CD4-positive, alpha-beta T cell treated with Interleukin-15 for 4 hours (primary cell): ENCODE measurements around the gene MAGI1.

Source experiments
- DNase-seq: peaks from one replicate; pipeline ENCODE4 v3.0.0-alpha.2; 2020; ENCODE audit warnings: low spot score

Gene MAGI1

DNA sequence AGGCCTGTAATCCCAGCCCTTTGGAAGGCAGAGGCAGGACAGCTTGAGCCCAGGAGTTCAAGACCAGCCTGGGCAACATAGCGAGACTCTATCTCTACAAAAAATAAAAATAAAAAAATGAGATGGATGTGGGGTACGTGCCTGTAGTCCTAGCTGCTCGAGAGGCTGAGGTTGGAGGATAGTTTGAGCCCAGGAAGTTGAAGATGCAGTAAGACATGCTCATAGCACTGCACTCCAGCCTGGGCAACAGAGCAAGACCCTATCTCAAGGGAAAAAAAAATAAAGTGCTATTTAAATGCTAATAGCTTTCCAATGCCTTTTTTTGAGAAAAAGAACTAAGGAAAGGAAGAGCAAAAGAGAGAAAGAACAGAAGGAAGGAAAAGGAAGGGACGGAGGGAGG lies 94.5 kb downstream of the MAGI1 start:
- no peak for DNase-seq

DNA sequence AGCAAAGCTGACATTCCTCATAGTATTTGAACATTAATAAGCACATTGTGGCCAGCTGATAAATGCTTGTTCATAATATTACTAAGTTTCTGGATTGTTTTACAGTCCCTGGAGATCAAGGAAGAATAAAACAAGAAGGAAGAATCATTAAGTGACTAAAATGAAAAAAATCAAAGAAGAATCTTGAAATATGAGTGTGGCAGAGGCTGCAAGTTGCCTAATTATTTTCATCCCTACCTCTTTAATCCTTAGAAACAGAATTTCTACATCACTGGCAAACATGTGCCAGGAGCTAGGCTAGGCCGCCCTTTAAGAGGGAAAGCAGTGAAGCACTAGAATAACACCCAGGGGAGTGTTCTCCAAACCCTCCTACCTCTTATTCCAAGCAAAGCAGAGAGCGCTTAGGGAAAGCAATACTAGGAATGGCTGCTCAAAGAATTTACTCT lies 98.9 kb downstream of the MAGI1 start:
- no peak for DNase-seq

DNA sequence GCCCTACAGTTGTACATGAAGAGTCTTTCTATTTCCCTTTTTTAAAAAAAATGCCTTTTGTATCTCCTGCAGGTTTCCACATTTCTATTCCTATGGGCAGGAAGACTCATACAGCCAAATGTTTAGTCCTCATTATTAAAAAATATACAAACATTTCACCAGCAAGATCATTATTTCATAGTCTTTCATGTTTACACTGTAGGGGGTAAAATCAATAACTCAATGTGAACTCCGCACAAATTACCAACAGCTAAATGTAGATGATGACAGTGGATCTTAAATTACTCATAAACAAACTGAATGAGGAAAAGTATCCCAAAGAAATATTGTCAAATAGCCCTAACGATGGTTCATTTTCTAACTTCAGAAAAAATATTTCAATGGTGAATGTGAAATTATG lies 99.5 kb downstream of the MAGI1 start:
- no peak for DNase-seq

DNA sequence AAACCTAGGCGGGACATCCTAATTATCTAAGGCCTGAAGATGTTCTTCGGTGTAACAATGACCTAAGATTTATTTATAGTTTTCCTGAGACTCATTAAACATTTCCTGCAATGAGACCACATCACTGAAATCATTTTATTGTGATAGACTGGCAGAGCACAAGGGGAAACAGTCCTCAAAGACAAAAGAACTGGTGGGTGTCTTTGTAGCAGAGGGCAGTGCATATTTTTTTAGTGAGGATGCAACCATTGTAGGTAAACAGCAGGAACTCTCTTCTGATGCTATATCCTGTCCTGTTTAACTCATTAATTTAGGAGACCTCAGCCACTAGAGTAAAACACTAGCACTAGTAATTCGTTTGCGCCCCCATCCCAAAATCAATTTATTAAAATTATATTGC lies 100.0 kb downstream of the MAGI1 start:
- no peak for DNase-seq

DNA sequence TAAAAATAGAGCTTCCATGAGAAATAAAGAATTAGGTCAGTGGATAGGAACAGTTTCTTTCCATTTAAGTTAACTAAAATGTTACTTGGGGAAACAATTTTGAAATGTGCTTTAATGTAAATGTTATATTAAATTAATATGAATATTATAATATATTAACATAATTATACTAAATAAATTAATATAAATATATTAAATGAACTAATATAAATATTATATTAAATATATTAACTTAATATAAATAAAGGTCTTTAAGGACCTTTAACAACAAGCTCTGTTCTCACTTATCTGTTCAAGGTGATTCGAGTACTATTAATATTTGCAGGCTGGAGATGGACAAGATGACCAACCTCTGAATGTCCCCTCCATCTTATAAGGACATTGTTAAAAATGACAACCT lies 100.6 kb downstream of the MAGI1 start:
- DNase-seq, result no peak

DNA sequence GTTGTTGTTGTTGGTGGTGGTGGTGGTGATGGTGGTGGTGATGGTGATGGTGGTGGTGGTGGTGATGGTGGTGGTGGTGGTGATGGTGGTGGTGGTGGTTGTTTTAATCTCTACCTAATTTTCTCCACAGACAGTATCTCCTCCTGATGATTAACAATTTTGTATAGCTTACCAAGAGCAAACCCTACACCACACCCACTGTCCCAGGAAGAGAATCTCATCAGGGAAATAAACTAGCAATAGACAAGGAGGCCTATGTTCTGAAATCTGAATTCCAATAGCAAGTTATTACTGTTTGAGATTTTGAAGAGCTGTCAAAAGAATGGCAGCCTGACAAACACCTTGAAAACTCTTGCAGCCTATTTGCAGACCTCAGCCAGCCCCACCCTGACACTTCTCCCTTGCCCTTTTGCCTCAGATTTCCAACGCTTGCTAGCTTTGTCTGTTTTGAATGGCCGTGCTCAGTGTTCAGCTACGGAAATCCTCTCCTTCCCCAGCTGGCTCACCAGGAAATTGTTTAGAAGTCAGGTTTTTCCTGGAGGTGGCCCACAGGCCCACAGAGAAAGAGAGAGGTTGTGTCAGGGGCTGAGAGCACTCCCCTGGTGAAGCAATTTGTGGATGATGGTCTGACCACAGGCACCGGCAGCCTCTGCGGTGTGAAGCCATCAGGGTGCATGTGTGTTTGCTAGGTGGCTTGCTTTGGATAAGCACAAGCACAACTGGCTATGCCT lies 101.6 kb downstream of the MAGI1 start:
- DNase-seq, result no peak

DNA sequence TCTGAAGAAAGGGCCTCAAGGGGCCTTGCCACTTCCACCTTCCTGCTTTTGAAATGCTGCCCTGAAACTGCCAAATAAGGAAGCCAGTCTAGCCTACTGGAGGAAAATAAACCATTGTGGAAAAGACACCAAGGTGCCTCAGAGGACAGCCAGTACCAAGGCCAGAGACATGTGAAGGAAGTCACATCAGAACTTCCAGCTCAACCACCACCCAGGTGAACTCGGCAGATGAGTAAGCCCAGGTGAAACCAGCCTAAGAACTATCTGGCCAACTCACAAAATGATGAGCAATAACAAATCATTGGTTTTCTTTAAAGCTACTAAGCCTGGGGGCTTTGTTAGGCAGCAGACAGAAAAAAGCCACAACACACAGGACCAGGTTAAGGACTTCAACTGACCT lies 103.0 kb downstream of the MAGI1 start:
- no peak for DNase-seq

DNA sequence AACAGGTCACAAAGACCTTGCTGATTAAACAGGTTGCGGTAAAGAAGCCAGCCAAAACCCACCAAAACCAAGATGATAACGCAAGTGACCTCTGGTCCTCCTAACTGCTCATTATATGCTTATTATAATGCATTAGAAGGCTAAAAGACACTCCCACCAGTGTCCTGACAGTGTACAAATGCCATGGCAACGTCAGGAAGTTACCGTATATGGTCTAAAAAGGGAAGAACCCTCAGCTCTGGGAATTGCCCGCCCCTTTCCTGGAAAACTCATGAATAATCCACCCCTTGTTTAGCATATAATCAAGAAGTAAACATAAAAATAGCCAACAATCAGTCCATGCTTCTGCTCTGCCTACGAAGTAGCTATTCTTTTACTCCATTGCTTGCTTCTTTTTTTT lies 108.1 kb downstream of the MAGI1 start:
- no peak for DNase-seq

DNA sequence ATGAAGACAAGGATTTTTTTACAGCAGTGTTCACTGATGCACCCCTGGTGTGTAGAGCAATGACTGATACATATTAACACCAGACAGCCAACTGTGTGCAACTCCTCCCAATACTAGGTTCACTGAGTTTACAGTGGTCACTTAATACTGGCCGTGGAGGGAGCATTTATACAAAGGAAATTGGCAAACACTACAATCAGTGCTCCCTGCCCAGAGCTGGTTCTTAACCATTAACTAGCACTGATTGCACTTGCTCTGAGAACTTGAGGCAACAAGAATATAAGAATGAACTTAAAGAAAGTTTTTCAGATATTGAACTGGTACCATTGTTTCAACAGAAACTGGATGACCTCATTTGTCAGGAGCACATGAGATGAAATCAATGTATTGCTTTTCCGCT lies 110.6 kb downstream of the MAGI1 start:
- DNase-seq, result no peak

DNA sequence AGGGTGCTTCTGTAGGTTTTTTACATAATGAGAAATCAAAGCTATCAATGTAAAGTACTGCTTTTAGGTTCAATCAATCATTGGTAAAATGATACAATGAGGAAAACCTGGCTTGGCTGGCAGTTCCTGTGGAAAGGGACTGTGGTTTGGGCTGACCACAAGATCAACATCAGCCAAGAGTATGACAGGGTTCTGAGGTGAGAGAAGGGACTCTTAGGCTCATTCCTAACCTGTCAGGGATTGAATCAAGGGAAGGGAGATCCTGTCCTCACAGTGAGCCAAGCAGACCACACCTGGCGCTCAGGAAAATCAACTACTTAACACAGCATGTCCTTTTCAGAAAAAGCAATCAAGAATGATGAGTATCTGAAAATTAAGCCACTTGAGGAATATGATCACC lies 111.1 kb downstream of the MAGI1 start:
- DNase-seq, result no peak

DNA sequence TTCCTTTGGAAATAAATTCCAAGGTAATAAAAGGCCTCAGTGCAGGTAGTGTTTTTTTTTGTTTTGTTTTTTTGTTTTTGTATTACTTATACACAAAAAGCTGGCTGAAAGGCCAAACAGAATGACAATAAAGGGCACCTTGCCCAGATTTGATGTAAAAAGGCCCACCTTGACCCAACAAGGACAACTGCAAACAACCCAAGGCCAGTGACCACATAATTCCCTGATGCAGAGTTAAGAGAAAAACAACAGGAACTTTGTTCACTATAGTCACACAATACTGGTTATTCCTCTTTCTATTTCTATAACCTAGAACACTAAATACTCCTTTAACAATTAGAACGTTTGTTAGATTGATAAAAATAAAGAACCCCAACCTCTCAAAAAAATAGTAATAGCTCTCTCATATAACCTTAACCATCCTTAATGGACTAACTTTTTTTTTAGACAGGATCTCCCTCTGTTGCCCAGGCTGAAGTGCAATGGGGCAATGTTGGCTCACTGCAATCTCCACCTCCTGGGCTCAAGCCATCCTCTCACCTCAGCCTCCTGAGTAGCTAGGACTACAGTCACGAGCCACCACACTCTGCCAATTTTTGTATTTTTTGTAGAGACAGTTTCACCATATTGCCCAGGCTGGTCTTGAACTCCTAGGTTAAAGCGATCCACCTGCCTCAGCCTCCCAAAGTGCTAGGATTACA lies 113.3 kb downstream of the MAGI1 start:
- DNase-seq, result no peak

DNA sequence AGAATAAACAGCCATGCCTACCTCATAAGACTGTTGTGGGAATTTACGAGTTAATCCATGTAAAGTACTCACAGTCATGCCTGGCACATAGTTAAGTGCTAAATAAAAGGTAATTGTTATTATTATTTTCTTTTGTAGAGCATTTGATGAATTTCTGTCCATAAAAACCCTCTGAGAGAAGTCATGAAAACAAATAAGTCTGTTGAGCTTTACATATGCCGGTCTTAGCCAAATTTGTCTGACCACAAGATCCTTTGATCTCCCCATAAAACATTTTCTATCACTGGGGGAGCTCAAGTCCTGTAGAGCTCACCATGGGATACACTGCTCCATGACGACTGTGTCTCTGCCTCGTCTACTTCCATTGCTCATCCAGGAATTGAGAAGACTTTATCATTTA lies 114.0 kb downstream of the MAGI1 start:
- DNase-seq, result no peak

DNA sequence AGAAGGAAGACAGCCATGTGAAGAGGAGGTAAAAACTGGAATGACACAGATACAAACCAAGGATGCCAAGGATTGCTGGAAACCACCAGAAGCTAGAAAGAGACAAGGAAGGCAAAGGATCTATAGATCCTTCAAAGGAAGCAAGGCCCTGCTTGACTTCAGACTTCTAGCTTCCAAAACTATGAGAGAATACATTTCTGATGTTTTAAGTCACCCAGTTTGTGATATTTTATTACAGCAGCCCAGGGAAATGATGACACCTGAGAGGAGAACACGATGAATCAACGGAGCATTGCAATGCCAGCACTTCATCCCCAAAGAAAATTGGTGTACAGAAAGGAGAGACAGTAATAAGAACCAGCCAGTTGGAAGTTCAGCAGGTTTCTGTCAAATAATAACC lies 116.3 kb downstream of the MAGI1 start:
- no peak for DNase-seq

DNA sequence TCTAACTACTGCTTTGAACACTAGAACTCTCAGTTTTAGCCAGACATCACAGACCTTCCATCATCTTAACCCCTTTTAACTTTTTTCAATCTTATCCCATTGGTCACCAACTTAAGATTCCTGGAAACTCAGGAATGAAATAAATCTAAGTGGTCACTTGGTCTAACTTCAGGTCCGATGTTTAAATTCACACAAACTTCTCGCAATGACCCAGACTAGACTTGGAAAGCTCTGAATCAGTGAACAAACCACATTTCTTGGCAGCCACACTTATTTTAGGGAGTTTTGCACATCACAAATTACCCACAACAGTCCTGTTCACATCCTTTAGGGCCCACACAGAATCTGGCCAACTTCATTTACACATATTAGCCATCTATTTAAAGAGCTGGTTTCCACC lies 118.9 kb downstream of the MAGI1 start:
- no peak for DNase-seq

DNA sequence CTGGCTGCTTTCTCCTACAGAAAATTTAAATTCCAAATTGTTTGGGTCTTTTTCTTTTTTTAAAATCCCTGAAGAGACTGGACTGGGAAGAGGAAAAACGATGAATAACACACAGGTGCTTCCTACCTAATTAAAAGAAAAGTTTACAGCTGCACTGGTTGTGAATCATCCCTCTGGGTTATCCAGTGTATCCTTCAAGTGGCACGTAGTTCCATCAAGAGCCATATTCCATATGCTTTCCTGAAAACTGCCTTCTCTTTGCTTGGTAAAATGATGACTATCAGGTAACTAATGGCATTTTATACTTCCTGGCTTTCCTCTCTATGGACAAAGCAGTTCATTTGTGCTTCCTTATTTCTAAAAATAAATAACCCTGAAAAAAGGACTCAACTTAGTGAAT lies 123.2 kb downstream of the MAGI1 start:
- DNase-seq, result no peak

DNA sequence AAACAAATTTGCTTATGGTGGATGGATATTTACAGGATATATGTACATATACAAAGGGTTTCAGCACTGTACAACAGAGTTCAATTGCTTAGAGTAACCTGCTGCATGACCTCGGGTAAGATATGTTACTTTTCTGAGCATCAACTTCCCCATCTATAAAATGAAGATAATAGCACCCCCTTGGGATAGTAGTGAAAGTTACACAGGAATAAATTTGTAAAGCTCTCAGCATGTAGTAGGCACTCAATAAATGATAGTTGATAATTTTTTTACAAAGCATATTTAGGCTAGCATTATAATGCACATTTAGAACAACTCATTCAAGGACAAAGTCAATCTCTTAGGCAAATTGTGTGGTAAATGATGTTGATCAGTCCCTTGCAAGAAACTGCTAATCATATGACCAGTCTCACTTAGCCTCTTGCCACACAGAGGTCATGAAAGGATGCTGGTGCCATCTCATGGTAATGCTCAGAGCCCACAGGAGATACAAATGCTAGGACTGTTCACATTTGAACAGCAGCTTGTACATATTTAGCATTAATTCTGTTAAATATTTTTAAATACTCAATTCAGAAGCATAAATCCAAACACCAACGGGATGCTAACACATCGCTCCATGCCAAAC lies 123.9 kb downstream of the MAGI1 start:
- DNase-seq, result no peak

DNA sequence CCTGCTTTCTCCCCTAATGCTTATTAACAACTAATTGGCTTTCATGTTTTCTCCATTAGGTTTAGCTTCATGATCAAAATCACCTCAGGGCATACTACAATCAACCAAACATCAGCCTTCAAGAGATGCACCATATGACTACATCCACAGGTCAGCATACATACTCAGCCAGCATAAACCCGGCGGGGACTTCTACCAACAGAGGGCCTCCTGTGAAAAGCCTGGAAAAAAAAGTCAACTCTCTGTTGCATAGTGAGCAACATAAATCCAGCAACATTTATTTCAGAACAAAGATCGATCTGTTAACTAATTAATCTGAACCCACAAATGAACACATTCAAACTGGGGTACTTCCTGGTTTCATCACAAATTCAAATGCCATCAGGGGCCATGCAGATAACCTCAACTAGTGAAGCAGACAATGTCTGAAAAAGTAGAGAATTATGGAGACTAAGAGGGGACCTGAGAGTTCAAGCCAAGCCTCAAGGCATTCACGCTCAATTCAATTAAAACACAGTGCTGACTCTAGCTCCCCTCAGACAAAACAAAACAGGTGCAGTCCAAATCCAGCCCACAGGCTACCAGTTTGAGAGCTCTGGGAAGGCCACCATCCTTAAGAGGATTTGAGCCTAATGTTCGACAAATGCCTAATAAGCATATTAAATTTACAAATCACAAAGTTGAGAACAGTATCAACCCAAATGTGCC lies 124.5 kb downstream of the MAGI1 start:
- no peak for DNase-seq

DNA sequence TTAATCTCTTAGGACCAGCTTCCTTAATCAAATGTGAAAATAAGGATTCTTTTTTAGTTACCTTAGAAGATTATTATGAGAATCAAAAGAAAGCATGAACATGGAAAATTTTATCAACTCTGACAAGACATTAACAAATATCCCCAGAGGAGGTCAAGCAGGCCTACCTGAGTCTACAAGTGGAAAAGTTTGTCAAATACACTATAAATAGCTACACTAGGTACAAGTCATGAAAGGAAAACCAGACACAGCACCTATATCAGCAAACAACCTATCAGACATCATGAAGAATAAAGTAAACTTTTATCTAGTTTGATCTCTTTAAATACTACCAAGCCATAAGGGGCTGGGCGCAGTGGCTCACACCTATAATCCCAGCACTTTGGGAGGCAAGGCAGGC lies 126.1 kb downstream of the MAGI1 start:
- DNase-seq, result no peak

DNA sequence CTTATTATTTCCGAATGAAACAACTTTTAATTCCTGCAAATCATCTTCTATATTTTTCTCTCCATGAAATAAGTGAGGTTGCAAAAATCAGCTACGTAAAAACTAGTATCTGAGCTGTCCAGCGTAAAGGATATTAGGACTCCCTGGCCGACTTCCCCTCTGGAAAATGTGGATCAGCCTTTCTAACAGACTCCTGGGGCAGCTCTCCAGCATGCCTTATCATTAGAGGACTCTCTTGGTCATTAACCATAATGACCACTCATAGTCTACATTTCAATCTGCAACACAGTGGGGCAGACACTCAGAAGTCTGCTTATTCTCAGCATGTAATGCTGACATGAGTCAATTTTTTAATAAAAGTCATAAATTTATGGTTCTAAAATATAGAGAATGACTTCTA lies 130.1 kb downstream of the MAGI1 start:
- no peak for DNase-seq

DNA sequence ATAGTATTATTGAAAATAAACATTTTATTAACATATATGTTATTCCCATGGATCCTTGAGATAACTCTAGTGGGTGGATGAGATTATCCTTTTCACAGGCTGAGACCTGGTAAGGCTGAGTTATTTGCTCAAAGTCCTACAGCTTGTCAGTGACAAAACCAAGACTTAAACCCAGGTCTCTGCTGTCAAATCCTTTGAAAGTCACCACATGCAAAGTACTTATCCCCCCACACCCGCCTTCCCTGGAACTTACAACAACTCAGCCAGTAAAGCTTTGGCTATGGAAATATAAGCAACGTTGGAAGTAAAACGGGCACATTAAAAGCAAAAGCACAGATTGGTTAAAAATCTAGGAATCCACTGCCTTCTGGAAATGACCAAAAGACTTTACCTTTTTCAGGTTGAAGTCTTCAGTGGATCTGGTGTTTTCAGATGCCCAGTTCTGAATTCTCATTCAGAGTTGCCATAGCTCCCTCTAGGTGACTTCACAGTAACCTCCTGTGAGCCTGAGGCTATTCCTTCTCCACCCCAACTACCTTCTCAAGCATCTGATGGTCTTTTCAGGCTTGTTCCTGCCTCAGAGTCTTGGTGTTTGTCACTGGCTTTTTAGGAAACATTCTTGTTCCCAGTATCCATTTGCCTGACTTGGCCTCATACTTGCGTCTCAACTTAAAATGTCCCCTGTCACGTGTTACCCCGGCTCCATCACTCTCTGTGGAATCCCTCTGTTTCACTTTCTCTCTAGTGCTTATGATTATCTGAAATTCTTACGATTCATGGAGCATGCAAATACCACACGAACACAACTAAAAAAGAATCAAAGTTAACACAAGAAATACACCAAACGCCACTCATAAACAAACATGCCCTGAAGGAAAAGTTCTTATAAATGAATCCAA lies 131.2 kb downstream of the MAGI1 start:
- no peak for DNase-seq

DNA sequence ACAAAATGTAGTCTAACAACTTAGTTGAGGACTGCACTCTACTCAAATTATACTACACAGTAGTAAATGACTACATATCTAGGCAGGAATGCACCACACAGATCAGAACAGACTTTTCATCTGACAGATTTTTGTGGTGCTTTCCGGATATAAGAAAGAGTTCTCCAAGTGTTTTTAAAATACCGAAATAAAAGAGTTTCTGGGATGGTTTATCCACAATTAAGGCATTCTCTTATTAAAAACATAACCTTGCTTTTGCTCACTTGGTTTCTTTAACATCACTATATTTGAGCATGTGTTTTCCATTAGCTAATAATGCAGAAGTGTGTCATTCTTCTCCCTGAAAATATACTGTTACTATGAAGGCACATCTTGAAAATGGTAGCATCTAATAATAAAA lies 132.9 kb downstream of the MAGI1 start:
- no peak for DNase-seq

DNA sequence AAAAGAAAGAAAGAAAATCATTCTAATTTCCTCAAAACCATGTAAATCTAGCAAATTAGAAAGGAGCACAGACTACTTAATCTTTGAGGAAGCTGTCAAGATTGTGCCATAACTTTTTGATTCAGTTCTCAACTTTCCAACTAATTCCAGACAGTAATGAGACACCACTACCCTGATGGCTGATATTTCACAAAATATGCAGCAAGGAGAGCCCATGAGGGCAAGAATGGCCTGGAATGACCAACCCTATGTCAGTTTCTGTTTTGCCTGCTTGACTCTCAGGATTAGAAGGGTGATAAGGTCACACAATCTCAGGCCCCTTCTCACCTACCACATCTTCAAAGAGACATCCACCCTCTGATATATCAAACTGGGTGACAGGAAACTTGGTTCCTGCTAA lies 134.7 kb downstream of the MAGI1 start:
- no peak for DNase-seq
